WTC11 (cell line): ENCODE results near the gene ZNF710. TPM values are rescaled to one million over a fixed set of nuclear protein-coding genes. Genes with fewer than 3 reads are reported as not detected.

ENCODE experiments used
- ATAC-seq: fragments of 200-7000 bp; cut with Tn5 transposase; 2 replicates; pipeline ENCODE4 v1.10.0; 2021; ENCODE audit warnings: mild to moderate bottlenecking, moderate library complexity
- CTCF ChIA-PET: fragments of 300-600 bp; sonication (Branson Sonifier 250); formaldehyde crosslinking; loops from one replicate; lab custom pipeline; 2021; ENCODE audit warnings: antibody characterized with exemption; lab: Charles Lee
- POLR2A ChIA-PET: fragments of 350-600 bp; sonication (Branson Sonifier 250); formaldehyde crosslinking; loops from one replicate; lab custom pipeline; 2021; ENCODE audit warnings: antibody characterized with exemption; lab: Charles Lee
- DNase-seq: peaks from one replicate; pipeline ENCODE4 v3.0.0; 2021; ENCODE audit warnings: low spot score
- H3K27ac Mint-ChIP-seq: 2 replicates; pipeline ENCODE4 v1.8.0; 2021; ENCODE audit warnings: mixed read lengths
- H3K27me3 Mint-ChIP-seq: 2 replicates; pipeline ENCODE4 v1.8.0; 2021; ENCODE audit warnings: low read depth, mild to moderate bottlenecking, moderate library complexity, mixed read lengths
- H3K36me3 Mint-ChIP-seq: 2 replicates; pipeline ENCODE4 v1.8.0; 2021; ENCODE audit warnings: mixed read lengths
- H3K4me1 Mint-ChIP-seq: 2 replicates; pipeline ENCODE4 v1.8.0; 2022; ENCODE audit warnings: mixed read lengths
- H3K4me3 Mint-ChIP-seq: 2 replicates; pipeline ENCODE4 v1.8.0; 2021; ENCODE audit warnings: mild to moderate bottlenecking, moderate library complexity, mixed read lengths
- H3K9me3 Mint-ChIP-seq: 2 replicates; pipeline ENCODE4 v1.8.0; 2021; ENCODE audit warnings: mixed read lengths
- CREB1 ChIP-seq: sonication (generic); formaldehyde crosslinking; IDR thresholded peaks from 2 replicates; pipeline ENCODE4 v1.8.0; 2023; ENCODE audit warnings: mild to moderate bottlenecking, missing genetic modification reagents
- E2F5 ChIP-seq: sonication (generic); formaldehyde crosslinking; IDR thresholded peaks from 2 replicates; pipeline ENCODE4 v1.8.1; 2022; ENCODE audit warnings: mild to moderate bottlenecking, moderate library complexity, missing genetic modification reagents
- FOXK1 ChIP-seq: sonication (generic); formaldehyde crosslinking; IDR thresholded peaks from 2 replicates; pipeline ENCODE4 v1.8.0; 2022; ENCODE audit warnings: mild to moderate bottlenecking, moderate library complexity, missing genetic modification reagents
- HMGXB4 ChIP-seq: sonication (generic); formaldehyde crosslinking; IDR thresholded peaks from 2 replicates; pipeline ENCODE4 v1.8.1; 2023; ENCODE audit warnings: mild to moderate bottlenecking, moderate library complexity, missing genetic modification reagents
- MXD4 ChIP-seq: fragments of 250-450 bp; sonication (Bioruptor Pico); IDR thresholded peaks from 2 replicates; pipeline ENCODE4 v1.8.0; 2021; ENCODE audit warnings: mild to moderate bottlenecking, moderate library complexity, borderline replicate concordance
- PRDM15 ChIP-seq: sonication (generic); formaldehyde crosslinking; IDR thresholded peaks from 2 replicates; pipeline ENCODE4 v1.8.0; 2022; ENCODE audit warnings: missing genetic modification reagents
- PRRX2 ChIP-seq: fragments of 250-450 bp; sonication (Bioruptor Pico); IDR thresholded peaks from 2 replicates; pipeline ENCODE4 v1.8.0; 2021; ENCODE audit warnings: mild to moderate bottlenecking
- RELA ChIP-seq: sonication (generic); formaldehyde crosslinking; IDR thresholded peaks from 2 replicates; pipeline ENCODE4 v1.8.1; 2022; ENCODE audit warnings: missing genetic modification reagents, mild to moderate bottlenecking, borderline replicate concordance
- SMAD4 ChIP-seq: sonication (generic); formaldehyde crosslinking; IDR thresholded peaks from 2 replicates; pipeline ENCODE4 v1.8.0; 2022; ENCODE audit warnings: mild to moderate bottlenecking, missing genetic modification reagents
- SP1 ChIP-seq: sonication (generic); formaldehyde crosslinking; conservative IDR thresholded peaks from 2 replicates; pipeline ENCODE4 v1.8.1; 2022; ENCODE audit warnings: missing genetic modification reagents
- TCF7 ChIP-seq: sonication (generic); formaldehyde crosslinking; IDR thresholded peaks from 2 replicates; pipeline ENCODE4 v1.8.0; 2022; ENCODE audit warnings: mild to moderate bottlenecking, low read depth, missing genetic modification reagents, moderate library complexity
- ZNF121 ChIP-seq: sonication (generic); formaldehyde crosslinking; IDR thresholded peaks from 2 replicates; pipeline ENCODE4 v1.8.0; 2023; ENCODE audit warnings: missing genetic modification reagents
- ZNF532 ChIP-seq: fragments of 250-450 bp; sonication (Bioruptor Pico); IDR thresholded peaks from 2 replicates; pipeline ENCODE4 v1.9.0; 2021; ENCODE audit warnings: mild to moderate bottlenecking, borderline replicate concordance
- total RNA-seq: library from RNA; stranded (reverse); gene quantifications from 3 replicates; pipeline ENCODE4 v1.2.3, GENCODE V29; 2021

ZNF710 gene
- total RNA-seq, 1 experiment from 2014 or later = 25.9 TPM

DNA sequence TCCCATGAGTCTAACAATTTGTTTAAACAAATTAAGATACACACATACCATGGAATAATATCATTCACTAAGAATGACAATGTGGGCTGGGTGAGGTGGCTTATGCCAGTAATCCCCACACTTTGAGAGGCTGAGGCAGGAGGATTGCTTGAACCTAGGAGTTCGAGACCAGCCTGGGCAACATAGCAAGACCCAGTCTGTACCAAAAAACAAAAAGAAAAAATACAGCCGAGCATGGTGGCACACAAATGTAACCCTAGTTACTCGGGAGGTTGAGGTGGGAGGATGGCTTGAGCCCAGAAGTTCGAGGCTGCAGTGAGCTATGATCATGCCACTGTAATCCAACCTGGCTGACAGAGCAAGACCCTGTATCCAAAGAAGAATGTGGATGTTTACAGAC is 4.0 kb upstream of the ZNF710 start:
- H3K36me3 Mint-ChIP-seq = no peaks in the 10 kb centered on the region
- DNase-seq (no peak), ATAC-seq (no peak)
- ChIA-PET POLR2A (no interaction called here), CTCF (no interaction called here)
- H3K27ac Mint-ChIP-seq = no peak overlapping the region
- H3K27me3 Mint-ChIP-seq = no peaks in the 10 kb centered on the region
- peaks cover 25% of the 10 kb centered on the region for H3K4me1 Mint-ChIP-seq
- H3K4me3 Mint-ChIP-seq = no peak overlapping the region
- TF ChIP-seq ZNF121 (peak; percentile 40; the same call in 1 of the 2 replicates), FOXK1 (CRISPR knock-in tag) (no peak)
- H3K9me3 Mint-ChIP-seq = no peaks in the 10 kb centered on the region

DNA sequence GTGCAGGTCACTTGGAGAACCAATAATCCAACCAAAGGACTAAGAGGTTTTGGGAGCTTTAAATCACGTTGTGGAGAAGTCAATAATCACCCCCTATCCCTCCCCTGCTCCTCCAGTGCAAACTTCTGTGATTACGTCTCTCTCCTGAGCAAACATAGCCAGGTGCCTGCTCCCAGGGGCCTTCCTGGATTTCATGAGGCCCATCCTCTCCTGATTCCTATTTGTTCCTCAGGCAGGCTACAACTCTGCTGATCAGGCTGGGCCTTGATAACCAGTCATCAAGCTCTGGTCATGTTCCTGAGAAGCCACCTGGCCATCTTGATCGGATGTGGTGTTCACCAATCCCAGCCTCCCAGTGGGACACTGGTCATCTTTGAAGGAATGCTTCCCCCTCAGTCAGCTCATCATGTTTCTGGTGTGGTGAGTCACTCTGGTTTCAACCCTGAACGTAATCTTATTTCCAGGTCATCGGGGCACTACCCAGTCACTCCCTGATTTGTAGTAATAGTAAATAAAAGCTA is 2.9 kb upstream of the ZNF710 start:
- POLR2A ChIA-PET = interaction anchor here (1.4 kb wide), 1 partner anchor 77 kb away, joined by 3 read pairs; no protein-coding TSS in a partner anchor
- H3K9me3 Mint-ChIP-seq = no peaks in the 10 kb centered on the region
- peak overlapping the region; percentile 78; the same call in 1 of the 2 replicates for H3K27ac Mint-ChIP-seq
- ATAC-seq (no peak), DNase-seq (no peak)
- peaks cover 31% of the 10 kb centered on the region for H3K4me1 Mint-ChIP-seq
- peaks cover 8% of the 10 kb centered on the region for H3K27me3 Mint-ChIP-seq
- TF ChIP-seq HMGXB4 (CRISPR knock-in tag) = no peak
- no peak for TF ChIP-seq SMAD4
- TF ChIP-seq CREB1 = no peak
- TF ChIP-seq E2F5 (CRISPR knock-in tag) = no peak
- no peak for TF ChIP-seq TCF7 (CRISPR knock-in tag)
- TF ChIP-seq MXD4 (CRISPR knock-in tag) = no peak
- no peak for TF ChIP-seq PRRX2 (CRISPR knock-in tag)
- no peak for TF ChIP-seq PRDM15 (CRISPR knock-in tag)
- no peak for TF ChIP-seq ZNF532
- TF ChIP-seq RELA (CRISPR knock-in tag) = no peak
- TF ChIP-seq SP1 (CRISPR knock-in tag) = no peak
- CTCF ChIA-PET = interaction anchor here (0.6 to 3.8 kb wide), 3 partner anchors 22 to 38 kb away, joined by 3 to 16 read pairs (median 4); no protein-coding TSS in a partner anchor
- no peaks in the 10 kb centered on the region for H3K36me3 Mint-ChIP-seq
- H3K4me3 Mint-ChIP-seq = no peak overlapping the region
